ENCODE results near the gene ASTN2. TPM values are rescaled to one million over a fixed set of nuclear protein-coding genes. Genes with fewer than 3 reads are reported as not detected.
A peak's percentile ranks its signal among the peaks of the same experiment; 100 is the strongest.

The ASTN2 gene
- total RNA-seq, 1 experiment from 2014 or later: 11.5 TPM

GRCh38 chr9:117030254-117030768 is 384.5 kb downstream of the ASTN2 start:
- no peak for DNase-seq (ENCODE audit: extremely low read depth, low read depth)

GRCh38 chr9:117029341-117029740 is 385.5 kb downstream of the ASTN2 start:
- DNase-seq (ENCODE audit: extremely low read depth, low read depth): no peak

DNA sequence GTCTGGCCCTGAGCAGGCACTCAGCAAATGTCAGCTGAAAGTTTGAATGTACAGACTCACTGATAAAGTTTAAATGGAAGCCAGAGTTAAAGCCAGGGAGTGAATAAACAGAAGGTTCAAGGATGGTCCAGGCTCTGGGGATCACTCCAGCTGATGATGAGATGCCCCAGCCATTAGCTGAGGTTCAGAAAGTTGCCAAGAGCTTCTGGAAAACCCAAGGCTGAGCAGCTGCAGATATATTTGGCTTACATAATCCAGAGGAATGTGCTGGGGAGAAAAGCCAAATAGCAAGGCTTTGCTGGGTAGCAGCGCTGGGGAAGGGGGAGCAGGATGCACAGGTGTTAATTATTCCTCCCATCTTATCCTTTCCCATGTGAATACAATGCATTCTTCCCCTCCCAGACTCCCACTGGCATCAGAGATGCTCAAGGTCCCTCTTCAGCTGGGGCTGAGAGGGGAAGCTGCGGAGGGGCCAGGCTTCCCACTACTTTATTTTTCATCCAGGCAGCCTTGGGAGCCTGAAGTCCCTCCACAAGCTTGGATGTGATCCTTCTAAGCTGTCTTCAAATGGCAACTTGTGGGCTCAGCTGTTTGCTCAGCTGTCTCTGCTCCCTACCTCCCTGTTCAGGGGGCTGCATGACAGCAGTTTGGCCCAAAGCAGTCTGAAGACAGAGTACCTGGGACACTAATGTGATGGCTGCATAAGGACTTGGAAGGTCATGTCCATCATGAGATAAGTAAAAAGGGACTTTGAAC is 386.6 kb downstream of the ASTN2 start:
- no peak for DNase-seq (ENCODE audit: extremely low read depth, low read depth)

- DNase-seq (ENCODE audit: extremely low read depth, low read depth): no peak
These were observed 393.0 kb downstream of the ASTN2 start for GRCh38 chr9:117021906-117022305.

- DNase-seq (ENCODE audit: extremely low read depth, low read depth): no peak
These were observed 395.8 kb downstream of the ASTN2 start for GRCh38 chr9:117018966-117019617.

DNA sequence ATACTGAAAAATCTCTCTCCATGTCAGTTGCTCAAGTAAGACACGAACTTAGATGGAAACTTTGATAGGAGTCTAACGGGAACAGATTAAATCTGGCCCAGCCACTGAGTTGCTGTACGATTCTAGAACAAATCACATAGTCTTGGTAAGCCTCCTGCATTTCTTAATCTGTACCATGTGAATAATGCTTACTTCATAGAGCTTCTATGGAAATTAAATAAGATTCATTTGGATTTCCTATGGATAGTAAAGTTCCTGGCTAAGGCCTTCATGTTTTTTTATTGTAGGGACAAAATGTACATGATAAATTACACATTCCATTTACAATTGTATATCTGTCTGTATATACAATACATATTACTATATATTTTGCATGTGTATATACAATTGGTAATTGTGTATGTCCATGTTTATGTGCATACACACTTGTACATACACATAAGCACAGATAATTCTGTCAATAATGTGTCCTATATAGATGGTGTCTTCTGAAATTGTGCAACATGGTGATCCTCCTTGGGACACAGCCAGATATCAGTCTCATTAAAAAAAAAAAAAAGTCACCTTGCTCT is 397.4 kb downstream of the ASTN2 start:
- DNase-seq (ENCODE audit: extremely low read depth, low read depth): no peak

DNA sequence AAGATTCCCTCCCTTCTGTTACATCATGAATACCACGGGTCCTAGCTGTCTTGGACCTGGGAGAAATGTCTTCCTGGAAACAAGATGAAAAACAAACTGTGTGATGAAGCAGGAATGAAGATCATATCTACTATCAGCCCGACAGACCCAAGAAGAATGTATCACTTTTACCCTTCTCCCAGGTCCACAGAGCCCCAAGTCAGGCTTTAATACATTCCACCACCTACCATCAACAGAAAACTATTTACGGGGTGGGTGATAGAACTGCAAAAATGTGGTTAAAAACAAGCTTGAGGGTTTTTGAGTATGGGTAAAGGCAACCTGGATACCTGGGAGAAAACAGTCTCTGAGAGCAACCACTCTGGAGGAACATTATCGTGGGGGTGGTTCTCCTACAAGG is 400.8 kb downstream of the ASTN2 start:
- DNase-seq (ENCODE audit: extremely low read depth, low read depth): no peak

DNA sequence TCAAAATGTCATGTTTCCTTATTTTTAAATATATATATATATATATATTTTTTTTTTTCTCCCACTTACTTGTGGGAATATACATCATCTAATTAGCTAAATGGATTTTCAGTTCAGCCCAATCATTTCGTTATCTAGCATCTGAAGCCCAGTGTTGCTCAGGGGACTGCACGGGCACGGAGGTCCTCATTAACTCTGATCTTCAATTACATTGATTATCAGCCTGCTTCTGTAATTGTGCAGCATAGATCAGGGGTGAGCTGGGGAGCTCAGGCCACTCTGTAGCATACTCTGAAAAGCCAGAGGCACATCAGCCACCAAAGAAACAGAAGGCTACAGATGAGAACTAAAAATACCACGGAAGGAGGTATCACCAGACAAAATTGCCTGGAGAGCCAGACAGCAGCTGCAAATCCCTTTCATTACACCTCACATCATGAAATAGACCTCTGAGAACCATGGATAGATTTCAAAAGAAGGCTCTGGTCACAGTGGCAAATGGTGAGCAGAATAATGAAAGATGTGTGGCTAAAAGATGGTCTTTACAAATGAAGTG is 401.3 kb downstream of the ASTN2 start:
- DNase-seq (ENCODE audit: extremely low read depth, low read depth): no peak

- DNase-seq (ENCODE audit: extremely low read depth, low read depth): no peak
These were observed 404.8 kb downstream of the ASTN2 start for GRCh38 chr9:117010061-117010460.

GRCh38 chr9:117008876-117009275 is 406.0 kb downstream of the ASTN2 start:
- no peak for DNase-seq (ENCODE audit: extremely low read depth, low read depth)

DNA sequence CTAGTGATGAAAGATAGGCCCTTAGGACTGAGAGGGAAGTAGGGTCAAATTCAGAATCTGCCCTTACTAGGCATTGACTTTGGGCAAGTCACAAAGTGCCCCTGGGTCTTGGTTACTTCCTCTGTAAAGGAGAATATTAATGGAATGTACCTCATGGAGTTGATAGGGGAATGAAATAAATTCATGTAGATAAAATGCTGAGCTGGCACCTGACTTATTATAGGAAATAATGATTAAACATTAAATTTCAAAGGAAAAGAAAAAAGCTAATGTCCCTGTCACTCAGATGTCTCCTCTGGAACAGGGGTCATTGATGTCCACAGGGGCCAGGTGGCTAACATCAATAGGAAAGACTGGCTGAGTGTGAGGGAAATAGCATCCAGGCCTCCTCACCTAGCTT is 406.4 kb downstream of the ASTN2 start:
- no peak for DNase-seq (ENCODE audit: extremely low read depth, low read depth)

DNA sequence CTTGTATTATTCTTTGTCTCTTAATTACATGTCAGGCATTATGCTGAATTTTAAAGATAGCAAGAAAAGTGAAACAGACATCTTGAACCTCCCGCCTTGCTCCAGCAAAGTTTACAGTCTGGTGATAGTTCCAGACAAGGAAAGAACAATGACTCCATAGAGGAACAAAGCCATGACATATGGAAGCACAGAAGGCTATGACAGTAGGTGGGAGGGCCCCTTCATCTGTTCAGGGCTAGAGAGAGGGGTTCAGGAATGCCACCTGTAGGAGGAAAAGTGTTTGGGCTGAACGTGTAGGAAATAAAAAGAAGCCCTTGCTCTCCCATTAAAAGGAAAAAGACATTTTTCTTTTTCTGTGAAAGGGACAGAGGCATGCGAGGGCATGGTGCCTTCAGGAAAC is 412.2 kb downstream of the ASTN2 start:
- DNase-seq (ENCODE audit: extremely low read depth, low read depth): no peak

DNA sequence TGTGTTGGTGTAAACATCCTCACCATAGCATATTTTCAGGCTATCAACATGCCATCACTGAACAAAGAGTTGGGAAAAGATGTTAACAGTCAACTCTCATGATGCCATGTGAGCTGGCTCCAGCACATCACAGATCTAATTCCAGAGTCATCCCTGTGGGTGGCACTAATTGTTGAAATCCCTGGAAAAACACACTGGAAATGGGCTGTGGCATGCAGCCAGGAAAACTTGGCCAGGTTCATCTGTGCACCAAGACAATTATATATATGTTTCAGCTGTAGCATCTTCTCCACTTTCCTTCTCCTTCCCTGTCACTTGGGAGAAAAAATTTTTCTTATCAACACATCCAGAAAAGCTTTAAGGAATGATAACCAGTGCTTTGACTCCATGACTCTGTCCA is 414.0 kb downstream of the ASTN2 start:
- no peak for DNase-seq (ENCODE audit: extremely low read depth, low read depth)

DNA sequence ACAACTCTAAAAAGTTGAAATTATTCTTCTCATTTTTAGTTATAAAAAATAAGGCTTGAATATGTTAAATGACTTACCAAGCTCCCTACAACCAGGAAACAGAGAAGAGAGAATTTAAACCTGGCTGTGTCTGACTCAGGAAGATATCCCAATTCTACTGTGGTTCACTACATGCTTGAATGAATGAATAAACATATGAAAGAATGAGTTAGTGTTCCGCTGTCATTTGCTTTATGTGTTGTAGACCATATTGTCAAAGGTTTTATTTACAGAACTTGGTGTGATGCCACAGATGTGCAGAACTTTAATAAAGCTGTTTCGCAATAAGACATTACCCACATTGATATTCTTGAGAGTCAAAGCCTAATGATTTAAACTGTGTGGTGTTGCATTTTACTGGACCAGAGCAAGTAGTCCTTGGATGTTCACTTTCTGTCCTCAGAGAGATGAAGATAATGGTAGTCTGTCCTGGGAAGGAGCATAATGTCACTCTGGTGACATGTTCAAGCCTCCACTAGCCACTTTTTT is 414.6 kb downstream of the ASTN2 start:
- no peak for DNase-seq (ENCODE audit: extremely low read depth, low read depth)

- DNase-seq (ENCODE audit: extremely low read depth, low read depth): peak; percentile 30
These were observed 416.6 kb downstream of the ASTN2 start for GRCh38 chr9:116998305-116998704.

GRCh38 chr9:116992865-116993264 is 422.0 kb downstream of the ASTN2 start:
- no peak for DNase-seq (ENCODE audit: extremely low read depth, low read depth)

DNA sequence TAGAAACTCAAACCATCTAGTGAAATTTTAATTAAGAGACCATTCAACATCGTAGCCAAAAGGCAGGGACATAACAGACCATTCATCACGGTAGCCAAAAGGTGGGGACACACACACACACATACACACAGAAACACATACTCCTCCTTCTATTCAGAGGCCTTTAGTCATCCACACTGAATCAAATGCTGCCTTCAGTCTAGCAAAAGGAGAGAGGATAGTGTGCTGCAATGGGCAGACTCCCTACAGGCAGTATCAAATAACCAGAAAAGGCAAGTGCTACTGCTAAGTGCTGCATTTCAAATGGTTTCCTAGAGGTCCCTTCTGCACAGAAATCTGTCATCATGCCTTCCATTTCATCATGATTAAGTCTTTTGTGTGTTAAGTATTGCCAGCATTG is 423.8 kb downstream of the ASTN2 start:
- DNase-seq (ENCODE audit: extremely low read depth, low read depth): no peak

DNA sequence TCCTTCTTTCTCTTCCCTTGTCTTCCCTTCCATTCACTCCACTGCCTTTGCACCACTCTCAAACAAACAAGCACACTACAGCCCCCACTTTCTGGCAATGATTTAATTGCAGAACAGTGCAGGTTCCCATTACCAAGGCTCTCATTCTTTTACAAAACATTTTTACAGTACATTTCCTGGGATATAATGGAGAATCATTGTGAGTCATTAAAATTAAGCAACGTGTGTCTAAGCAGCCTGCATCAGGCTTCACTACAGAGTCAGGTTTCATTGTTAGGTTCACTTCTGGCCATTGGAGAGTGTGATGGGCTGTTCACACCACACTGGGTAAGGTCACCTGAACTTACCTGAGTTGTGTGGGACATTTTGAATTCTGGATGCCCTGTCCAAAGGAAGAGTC is 424.3 kb downstream of the ASTN2 start:
- no peak for DNase-seq (ENCODE audit: extremely low read depth, low read depth)

DNA sequence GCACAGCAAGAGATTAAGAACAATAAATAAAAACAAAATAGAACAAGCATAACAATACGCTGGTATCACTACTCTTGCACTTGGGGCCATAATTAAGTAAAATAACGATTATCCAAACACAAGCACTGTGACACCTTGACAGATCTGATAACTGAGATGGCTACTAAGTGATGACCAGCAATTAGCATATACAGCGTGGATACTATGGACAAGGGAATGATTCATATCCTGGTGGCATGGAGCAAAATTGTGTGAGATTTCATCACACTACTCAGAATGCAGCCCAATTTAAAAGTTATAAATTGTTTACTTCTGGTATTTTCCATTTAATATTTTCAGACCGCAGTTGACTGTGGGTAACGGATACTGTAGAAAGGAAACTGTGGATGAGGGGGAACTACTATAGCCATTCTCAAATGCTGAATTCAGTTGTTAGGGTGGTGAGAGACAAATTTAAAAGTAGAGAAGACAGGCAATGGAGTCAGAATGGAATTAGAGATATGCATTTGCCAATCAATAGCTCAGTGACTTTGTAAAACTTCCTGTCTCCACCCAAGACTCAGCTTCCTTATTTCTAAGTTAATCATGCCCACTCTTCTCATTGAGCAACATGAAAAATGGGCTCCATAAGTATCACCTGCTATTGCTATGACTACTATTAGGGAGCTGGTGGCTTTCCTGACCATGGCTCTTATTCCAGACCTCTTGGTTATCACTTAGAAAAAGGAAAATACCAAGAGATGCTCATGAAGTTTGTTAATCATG is 427.0 kb downstream of the ASTN2 start:
- no peak for DNase-seq (ENCODE audit: extremely low read depth, low read depth)

GRCh38 chr9:116986015-116986414 is 428.8 kb downstream of the ASTN2 start:
- no peak for DNase-seq (ENCODE audit: extremely low read depth, low read depth)

- DNase-seq (ENCODE audit: extremely low read depth, low read depth): no peak
These were observed 429.3 kb downstream of the ASTN2 start for GRCh38 chr9:116985596-116985995.
